EL (cell line): ENCODE measurements around the gene SURF1.
"Not testable (repeated sequence)": the region's sequence is repeated elsewhere in the genome, so short reads cannot be mapped to it uniquely, and the experiment has no call there.

Experiments used
- DNase-seq: peaks from one replicate; pipeline ENCODE4 v3.0.0-alpha.2; 2016

SURF1 gene

DNA sequence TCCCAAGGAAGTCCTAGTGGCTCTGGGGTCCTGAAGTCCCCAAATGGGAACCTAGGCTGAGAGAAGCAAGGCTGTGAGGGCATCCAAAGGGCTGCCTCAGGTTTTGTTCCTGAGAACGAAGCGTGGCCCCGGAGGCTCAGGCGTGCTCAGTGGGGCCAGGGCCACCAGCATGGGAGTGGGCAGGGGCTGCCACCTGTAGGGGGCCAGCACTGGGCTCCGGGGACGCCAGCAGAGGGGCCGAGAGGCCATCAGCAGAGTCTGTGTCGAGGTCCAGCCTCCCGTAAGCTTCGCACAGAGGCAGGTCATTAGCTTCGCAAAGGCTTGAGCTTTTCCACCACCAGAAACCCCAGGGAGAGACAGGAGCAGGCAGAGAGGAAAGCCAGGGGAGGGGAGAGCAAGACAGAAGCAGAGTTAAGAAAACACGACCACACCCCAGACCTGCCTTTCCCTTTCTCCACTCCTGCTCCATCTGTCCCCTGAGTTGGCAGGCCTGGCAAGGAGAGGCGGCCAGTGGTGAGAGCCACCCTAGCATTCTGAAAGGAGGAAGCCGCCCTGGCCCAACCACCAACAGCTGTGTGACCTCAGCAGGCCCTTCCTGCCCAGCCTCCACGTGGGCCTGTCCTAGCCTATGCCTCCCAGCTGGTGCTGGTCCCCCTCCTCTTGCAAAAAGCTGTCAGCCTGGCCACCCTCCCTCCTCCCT is 14.8 kb downstream of the SURF1 start:
- DNase-seq = no peak

DNA sequence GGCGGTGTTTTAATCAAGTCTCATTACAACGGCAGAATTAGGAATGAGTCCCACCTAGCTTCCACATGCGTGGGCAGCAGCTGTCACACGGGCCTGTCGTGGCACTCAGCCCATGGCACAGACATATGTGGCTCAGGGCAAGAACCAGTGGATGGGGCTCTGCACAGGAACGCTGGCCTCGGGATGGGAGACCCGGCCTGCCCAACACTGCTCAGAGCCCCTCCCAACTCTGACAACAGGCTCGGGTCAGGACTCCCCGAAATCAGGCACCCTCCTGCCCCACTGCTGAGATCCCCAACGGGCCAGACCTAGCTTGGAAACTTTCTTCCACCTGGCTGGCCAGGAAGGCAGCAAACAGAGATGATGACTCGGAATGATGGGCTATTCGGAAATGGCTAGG is 15.4 kb downstream of the SURF1 start:
- DNase-seq = no peak

DNA sequence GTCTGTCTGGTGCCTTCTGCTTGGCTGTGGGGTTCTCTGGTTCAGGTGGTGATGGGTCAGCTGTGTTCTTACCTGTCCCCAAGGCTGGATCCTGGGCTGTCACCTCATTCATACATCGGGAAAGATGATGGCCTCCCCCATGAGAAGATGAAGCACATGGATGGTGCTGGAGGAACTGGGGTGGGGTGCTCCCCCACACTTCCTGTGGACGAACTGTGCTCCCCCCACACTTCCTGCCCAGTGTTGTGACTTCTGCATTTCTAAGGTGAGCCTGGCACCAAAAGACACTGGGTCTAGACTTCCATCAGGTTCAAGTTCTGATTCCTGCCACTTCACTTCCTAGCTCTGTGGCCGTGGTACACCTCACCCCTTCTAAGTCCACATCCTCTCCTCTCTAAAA is 16.0 kb downstream of the SURF1 start:
- DNase-seq = no peak

DNA sequence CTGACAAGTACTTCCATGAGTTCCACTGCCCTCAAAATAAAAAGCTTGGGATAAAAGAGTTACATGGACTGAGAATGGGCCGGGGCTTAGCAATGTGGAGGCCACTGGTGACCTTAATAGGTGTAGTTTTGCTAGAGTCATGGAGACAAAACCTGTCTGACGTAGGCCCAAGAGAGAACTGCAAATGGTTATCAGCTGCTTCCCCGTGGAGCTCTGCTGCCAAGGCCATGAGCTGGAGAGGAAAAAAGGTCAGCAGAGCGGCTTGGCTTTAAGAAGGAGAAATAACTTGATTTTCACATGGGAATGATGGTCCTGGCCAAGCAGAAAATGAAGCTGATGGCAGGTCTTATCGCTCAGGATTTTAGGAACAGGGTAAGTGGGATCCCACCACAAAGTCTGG is 16.6 kb downstream of the SURF1 start:
- no peak for DNase-seq

DNA sequence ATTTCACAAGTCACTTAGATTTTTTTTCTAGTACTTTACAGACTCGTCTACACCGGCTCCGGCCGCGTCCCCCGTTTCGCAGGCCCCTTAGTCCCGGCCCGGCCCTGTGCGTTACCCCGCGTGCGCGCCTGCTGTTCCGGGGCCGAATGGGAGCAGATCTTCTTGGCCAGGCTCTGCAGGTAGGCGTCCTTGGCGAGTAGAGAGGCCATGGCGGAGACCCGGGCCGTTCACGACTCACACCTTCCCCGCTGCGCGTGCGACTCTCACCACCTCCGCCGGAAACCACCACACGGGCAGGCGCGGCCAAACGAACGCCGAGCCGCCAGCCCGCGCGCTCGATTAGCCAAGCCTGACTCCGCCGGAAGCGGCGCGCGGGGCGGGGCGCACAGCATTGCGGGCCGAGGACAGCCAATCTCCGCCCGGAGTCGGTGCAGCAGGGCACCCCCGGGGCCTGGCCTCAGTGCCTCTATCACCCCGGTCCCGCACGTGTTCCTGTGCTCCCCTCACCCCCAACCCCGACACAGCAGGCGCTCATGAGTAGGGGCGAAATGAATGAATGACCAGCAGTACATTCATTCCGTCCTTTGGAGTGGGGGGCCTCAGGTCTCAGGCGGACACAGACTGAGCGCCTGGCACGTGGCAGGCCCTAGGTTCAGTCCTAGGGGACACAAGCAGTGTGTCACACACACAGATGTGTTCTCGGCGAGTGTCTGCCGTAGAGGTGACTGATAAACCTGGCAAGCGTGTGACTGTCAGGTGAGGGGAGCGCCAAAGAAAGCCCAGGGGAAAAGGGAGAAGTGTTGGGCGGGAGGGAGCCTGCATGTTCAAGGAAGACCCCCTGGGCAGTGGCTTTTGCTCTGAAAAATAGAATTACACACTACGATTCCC is 20.1 kb downstream of the SURF1 start, which contains the start of gene SURF6:
Gene SURF6, minus strand, starts transcription at position 265 of the 888 bp plus-strand sequence. Its CDS starts 56 bp downstream, at position 209.
- peak; percentile 90 for DNase-seq

DNA sequence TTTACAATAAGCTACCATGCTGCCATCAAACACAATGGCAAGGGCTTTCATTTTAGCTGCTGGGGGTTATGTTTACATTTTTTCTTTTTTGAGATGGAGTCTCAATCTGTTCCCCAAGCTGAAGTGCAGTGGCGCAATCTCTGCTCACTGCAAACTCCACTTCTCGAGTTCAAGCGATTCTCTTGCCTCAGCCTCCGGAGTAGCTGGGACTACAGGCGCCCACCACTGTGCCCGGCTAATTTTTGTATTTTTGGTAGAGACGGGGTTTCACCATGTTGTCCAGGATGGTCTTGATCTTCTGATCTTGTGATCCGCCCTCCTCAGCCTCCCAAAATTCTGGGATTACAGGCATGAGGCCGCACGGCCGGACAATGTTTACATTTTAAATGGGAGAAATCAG is 21.4 kb downstream of the SURF1 start:
- not testable (repeated sequence) for DNase-seq

DNA sequence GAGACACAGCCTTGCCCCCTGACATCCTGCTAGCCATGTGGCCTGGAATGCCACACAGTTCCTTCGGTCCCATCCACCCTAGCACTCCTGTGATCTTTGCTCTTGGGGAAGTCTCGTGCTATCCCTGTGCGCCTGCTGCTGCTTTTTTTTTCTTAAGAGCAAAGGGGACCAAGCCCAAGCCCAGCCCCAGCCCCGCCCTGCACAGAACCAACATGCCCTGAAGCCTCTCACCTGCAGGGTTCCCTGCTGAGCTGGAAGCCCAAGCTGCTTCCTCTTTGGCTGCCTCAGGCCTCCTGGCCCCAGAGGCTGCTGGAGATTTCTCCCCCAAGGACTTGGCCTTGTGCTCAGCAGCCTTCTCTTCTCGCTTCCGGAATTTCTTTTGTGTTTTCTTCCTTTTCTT is 22.1 kb downstream of the SURF1 start:
- no peak for DNase-seq

DNA sequence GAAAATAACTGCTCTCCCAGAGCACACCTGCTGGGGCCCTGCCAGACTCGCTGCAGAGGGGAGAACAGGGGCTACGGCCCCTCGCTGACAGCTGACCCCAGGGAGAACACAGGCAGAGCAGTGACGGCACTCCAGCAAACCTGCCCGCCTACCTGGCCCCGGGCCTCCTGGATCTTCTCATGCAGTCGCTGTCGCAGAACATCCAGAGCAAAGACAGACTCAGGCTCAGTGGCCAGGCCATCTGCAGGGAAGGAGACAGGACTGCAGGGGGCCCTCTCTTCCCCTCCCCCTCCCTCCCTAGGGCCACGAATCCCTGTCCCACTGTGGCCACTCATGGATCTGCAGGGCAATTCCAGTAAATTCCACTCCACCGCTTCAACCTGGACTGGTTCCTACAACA is 22.7 kb downstream of the SURF1 start:
- DNase-seq = no peak

DNA sequence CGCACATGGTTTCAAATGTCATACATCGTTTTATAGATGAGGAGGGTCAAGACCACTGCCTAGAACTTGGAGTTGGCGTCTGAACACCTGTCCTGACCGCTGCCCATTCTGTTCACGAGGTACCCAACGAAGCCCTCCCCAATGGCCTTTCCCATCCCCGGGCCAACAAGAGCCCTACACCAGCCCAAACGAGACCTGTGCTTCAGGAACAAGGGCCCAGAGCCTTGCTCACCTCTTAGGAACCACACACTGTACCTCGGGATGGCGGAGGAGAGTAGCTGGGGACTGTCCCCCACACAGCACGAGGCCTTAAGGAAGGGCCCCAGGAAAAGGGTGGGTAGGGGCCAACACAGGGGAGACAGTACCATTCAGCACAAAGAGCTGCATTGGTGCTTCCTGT is 23.3 kb downstream of the SURF1 start:
- no peak for DNase-seq

DNA sequence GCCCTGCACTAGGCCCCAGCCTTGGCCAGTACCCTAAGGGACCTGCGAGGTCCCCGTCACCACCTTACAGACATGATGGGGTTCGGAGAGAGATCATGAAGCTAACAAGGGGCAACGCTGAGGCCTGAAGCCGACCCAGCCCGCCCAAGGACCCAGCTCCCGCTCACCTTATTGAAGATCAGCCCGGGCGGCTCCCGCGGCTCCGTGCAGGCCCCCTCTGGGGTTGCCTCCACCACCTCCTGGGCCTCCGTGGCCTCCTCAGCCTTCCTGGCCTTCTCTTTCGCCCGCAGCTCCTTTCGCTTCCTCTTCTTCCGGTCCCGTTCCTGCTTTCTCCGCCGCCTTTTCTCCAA is 23.9 kb downstream of the SURF1 start:
- DNase-seq = no peak

DNA sequence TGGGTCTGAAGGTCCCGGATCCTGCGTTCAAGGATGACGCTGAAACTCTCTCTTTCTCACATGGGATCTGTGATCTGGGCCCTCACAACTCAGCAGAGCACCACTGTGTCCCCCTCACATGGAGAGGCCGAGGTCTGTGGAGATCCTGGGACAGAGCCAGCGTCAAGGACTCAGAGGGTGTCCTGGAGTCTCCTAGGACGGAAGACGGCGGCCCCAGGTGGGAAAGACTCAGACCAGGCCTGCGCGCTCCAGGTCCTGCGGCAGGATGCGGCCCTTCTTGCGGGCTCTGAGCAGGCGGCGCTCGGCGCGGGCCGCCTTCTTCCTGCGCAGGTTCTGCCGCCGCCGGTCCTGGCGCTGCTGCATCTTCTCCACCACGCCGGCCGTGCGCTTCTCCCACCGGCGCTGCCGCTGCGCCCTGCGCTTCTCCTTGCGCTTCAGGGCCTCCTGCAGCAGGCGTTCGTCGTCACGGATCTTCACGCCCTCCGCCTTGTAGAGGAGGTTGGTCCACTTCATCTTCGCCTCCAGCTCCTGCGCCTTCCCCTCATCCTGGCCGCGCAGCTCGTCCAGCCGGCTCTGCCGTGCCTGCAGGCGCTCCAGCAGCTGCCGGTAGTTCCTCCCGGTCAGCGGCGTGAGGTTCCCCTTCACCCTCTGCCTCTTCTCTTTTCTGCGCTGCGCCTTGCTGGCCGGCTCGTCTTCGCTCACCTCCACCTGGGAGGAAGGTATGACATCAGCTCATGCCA is 24.5 kb downstream of the SURF1 start:
- DNase-seq = no peak

DNA sequence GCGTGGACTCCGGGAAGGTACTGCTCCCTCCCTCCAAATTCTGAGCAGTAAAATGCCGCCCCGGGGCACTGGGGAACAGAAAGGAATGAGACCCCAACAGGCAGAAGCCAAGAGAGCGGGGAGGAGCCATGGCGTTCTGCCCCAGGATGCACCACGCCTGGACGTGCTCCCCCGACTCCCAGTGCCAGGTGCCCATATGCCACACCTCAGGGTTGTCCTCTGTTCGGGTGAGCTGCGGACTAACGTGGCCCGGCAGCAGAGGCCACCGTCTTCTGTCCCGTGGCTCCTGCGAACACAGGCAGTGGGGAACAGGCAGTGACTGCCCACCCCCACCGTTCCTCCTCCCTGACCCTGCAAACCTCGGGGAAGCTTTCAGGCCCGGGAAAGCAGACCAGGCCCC is 25.1 kb downstream of the SURF1 start:
- DNase-seq = no peak

DNA sequence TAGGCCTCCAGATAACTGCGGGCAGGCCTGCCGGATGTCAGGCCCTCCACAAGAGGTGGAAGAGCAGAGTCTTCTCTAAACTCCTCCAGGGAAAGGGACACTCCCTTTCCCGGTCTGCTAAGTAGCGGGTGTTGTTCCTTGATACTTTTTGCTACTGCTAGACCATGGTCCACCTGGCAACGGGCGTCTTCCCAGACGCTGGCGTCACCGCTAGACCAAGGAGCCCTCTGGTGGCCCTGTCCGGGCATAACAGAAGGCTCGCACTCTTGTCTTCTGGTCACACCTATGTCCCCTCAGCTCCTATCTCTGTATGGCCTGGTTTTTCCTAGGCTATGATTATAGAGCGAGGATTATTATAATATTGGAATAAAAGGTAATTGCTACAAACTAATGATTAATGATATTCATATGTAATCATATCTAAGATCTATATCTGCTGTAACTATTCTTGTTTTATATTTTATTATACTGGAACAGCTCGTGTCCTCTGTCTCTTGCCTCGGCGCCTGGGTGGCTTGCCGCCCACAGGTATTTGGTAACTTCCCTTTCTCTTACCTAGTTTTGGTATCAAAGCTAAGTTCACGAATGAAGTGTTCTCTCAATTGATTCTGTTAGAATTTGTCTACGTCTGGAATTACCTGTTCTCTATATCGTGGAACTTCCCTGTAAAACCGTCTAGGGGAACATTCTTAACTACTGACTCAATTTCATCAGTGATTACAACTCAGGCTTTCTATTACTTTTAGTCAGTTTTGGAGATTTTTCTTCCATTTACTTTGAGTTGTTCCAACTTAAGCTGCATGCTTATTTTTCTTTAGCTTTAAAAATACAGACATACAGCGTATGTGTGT is 26.8 kb downstream of the SURF1 start:
- not testable (repeated sequence) for DNase-seq

DNA sequence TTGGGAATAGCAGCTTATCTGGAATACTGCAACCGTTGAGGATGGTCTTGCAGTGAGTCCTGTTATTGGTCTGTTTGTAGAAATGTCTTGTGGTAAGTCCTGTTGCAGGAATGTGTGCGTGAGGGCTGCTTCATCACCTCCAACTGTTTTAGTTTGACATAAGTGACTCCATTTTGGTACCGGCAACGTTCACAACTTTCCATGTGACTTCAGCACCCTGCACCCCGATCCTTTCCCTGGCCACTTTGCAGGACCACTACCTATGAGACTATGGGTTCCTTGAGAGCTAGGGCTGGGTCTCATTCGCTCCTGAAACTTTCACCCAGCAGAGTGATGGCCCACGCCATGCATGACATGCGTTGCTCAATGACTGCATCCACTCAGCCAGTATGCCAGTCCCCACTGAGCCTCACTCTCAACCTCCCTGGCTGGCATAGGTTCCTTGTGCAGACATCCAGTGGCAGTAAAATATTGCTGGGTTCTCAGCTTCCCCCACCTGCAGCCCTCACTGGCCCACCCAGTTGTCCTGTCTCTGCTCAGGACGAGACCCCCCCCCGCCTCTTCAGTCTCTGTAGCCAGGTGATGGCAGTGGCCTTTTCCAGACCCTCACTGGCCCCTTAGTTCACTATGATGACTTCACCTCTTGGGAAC is 28.3 kb downstream of the SURF1 start:
- DNase-seq = no peak

DNA sequence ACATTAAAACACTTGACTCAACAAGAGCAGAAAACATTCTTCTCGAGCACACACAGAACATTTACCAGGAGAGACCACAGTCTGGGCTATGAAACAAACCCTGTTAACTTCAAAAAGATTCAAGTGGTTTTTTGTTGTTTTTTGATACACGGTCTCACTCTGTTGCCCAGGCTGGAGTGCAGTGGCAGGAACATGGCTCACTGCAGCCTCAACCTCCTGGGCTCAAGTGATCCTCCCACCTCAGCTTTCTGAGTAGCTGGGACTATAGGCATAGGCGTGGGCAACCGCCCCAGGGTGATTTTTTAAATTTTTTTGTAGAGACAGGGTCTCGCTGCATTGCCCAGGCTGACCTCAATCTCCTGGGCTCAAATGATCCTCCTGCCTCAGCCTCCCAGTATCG is 29.3 kb downstream of the SURF1 start:
- not testable (repeated sequence) for DNase-seq

DNA sequence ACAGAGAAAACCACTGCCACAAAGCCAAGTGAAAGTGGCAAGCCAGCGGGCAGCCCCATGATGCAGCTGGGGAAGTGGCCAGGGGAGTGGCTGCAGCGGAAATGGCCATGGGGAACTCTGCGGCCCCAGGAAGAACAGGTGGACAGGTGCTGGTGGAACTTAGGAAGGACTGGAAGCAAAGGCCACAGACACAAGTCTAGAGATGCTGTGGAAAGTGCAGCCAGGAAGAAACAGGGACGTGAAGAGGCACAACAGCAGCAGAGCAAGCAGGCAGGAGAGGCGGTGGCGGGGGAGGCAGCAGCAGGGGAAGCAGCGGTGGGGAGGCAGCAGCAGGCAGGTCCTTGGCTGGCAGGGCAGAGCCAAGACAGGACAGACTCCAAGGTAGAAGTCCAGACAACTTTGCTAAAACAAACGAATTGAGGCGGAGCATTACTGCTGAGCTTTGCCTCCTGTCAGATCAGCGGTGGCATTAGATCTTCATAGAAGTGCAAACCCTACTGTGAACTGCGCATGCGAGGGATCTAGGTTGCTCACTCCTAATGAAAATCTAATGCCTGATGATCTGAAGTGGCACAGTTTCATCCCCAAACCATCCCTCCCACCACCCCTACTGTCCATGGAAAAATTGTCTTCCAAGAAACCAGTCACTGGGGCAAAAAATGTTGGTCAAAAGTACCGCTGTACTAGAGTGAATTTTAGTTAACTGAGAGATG is 32.1 kb downstream of the SURF1 start:
- DNase-seq = no peak

DNA sequence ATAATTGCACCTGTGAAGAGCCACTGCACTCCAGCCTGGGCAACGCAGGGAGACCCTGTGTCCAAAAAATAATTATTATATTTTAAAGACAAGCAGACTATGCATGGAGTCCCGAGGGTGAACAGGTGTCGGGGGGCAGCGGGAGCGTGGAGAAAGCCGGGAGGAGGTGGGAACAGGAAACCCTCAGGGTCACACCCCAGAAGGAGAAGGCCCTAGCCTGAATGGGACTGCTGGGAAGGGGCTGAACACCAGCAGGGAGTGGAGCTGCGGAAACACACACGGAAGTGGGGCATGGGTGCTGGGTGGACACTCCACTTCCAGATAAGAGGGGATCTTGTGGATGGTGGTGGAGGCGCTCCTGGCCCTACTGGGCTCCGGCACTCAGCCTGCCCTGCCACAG is 33.1 kb downstream of the SURF1 start:
- no peak for DNase-seq

DNA sequence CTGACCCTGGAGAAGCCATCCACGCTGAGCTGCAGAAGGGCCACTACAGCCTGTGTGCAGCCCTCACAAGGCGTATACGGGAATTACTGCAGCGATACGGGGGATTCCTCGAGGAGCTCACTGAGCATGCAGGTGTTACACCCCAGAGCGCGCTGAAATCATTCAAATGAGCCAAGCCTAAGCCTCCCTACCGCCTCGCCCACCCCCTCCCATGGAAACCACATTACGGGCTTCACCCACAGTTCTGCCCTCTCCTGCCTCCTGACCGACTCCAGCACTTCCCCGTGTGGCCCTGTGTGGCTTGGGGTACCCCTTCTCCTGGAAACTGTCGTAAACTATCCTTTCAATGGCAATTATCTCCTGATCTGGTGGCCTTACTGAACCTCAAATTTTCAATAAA is 33.6 kb downstream of the SURF1 start:
- no peak for DNase-seq

DNA sequence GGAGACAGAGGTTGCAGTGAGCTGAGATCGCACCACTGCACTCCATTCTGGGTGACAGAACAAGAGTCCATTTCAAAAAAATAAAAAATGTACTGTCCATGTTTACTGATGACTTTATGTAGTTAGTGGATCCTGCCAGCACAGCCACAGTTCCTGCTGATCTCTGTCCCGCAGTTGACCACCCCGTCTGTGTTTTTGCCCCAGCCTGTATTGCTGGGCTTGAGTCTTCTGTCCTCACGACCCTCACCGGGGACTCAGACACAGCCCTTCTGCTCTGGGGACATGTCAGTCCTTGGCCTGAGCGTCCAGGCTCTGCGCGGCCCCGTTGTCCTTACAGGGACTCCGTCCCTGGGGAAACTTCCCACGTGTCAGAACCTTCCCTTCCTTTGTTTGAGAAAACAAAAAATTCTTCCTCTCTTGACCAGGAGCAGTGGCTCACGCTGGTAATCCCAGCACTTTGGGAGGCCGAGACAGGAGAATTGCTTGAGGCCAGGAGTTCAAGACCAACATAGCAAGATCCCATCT is 34.8 kb downstream of the SURF1 start:
- DNase-seq = no peak

DNA sequence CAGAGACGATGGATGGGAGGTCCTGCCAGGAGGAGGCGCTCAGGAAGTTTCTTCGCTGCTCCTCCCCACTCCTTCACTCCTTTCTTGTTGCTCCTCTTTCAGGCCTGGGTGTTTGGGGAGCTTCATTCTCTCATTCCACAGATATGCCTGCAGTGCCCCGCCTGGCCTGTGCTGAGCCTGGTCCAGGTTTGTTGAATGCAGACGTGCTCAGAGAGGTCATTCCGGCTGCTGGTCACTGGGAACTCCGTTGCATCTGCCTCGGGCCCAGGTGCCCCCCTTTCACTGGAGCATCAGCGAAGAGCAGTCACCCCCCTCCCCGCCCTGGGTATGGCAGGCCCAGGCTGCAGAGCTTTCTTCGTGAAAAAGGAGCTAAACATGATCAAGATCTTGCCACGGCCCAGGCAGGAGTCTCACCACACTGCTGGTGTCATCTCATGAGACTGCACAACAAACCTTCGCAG is 35.8 kb downstream of the SURF1 start:
- no peak for DNase-seq

DNA sequence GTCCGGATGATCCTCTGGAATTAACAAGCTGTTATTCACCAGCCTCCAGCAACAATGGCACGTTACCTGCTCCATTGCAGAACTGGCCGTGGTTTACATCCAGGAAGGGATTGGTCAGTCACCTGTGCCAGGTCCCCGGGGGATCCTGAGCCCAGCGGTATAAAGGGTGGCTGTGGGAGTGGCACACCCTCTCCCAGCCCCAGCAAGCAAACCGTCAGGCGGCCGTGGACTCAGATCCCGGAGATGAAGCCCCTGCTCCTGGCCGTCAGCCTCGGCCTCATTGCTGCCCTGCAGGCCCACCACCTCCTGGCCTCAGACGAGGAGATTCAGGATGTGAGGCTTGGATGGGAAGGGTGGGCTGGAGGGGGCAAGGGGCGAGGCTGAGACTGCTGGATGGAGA is 38.7 kb downstream of the SURF1 start:
- not testable (repeated sequence) for DNase-seq
